ENCODE results near the gene OR14A2. TPM values are rescaled to one million over a fixed set of nuclear protein-coding genes. Genes with fewer than 3 reads are reported as not detected.

OR14A2 gene
- not detected in 2 replicates for total RNA-seq
- not detected in 2 replicates for polyA plus RNA-seq
- not detected in 2 replicates for polyA plus RNA-seq (2011; cell fraction: cytosol; rRNA removed)
- polyA plus RNA-seq (2011; cell fraction: nucleus; rRNA removed): not detected in 2 replicates
- not detected in 2 replicates for polyA plus RNA-seq (2012)
- not detected in 2 replicates for polyA minus RNA-seq
- polyA minus RNA-seq (2011; cell fraction: cytosol; rRNA and poly(A)+ RNA removed): not detected
- not detected in 2 replicates for polyA minus RNA-seq (2011; cell fraction: nucleus; rRNA and poly(A)+ RNA removed)
- not detected for Bru-seq, nascent RNA
- BruChase-seq, experiment 1, labeled RNA remaining after a 6-hour chase: not detected
- BruChase-seq, experiment 2, labeled RNA remaining after a 2-hour chase: not detected
- long read RNA-seq: 0 reads

DNA sequence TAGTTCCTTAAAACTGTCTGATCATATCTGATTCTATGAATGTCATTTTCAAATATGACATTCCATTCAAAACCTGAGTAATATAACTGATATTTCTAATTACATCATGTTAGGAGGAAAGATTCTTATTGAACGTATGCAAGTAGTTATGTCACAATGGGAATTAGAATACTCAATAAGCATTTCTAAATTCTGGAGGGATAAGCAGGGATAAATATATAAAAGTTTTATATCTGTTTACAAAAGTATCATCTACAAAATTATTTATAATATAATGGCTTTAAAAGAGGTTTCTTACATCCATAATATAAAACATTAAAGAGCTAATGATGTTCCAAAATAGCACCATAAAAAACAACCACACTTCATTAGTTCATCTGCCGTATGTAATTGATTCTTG is at the start of gene OR14A2:
TSS of gene OR14A2 (minus strand) at position 101 of the 400 bp plus-strand sequence.
- Histone ChIP-seq H3K9me1 (replicated peaks; ENCODE audit: control insufficient read depth, extremely low read depth, insufficient read depth, low read length) (no peaks in the 10 kb centered on the region), H3K9ac (replicated peaks; ENCODE audit: extremely low read depth, insufficient read depth, low read length) (no peak within 1 kb of the TSS), H3K4me2 (ENCODE audit: insufficient read depth, low read length) (no peak within 1 kb of the TSS), H3K27ac (ENCODE audit: insufficient read depth, low read depth, low read length) (no peak within 1 kb of the TSS), H3K36me3 (ENCODE audit: control insufficient read depth in 2 of 2, extremely low read depth in 1 of 2, insufficient read depth in 2 of 2, low read length in 2 of 2) (no peaks in the 10 kb centered on the region), H3K27me3 (ENCODE audit: control insufficient read depth in 2 of 2, insufficient read depth in 2 of 2, low read length in 2 of 2) (no peaks in the 10 kb centered on the region), H3K4me1 (ENCODE audit: control insufficient read depth, extremely low read depth, insufficient read depth, low read length) (no peaks in the 10 kb centered on the region), H3K9me3 (replicated peaks; ENCODE audit: control insufficient read depth, insufficient read depth, low read length) (peaks cover 5% of the 10 kb centered on the region), H3K79me2 (ENCODE audit: control insufficient read depth, insufficient read depth, low read length) (no peaks in the 10 kb centered on the region), H3K4me3 (replicated peaks in 1 of 3; ENCODE audit: insufficient read depth in 1 of 3, low read depth in 1 of 3, low read length in 3 of 3) (no peak within 1 kb of the TSS), H4K20me1 (replicated peaks; ENCODE audit: control insufficient read depth, extremely low read depth, insufficient read depth, low read length) (no peaks in the 10 kb centered on the region), H2AFZ (ENCODE audit: low read depth, low read length) (no peak within 1 kb of the TSS)
- no TSS peak for BruUV-seq (replicated peaks)
- ChIA-PET CTCF (no interaction called here), POLR2A (no interaction called here)
- dilution Hi-C loops (cut with MboI; ENCODE audit: extremely low pct_ligation_motif_present, low sequenced_read_pairs): no loop called here
- no peak for FAIRE-seq
- no peak for DNase-seq (ENCODE audit: low read depth, low spot score)
- no peak for TF ChIP-seq MYC (IDR thresholded peaks at IDR 0.05; ENCODE audit: low read depth, low read length)
- no peak for TF ChIP-seq MAX (IDR thresholded peaks at IDR 0.05; ENCODE audit: insufficient read depth, insufficient read length)
- TF ChIP-seq GATA2 (IDR thresholded peaks at IDR 0.05; ENCODE audit: insufficient read depth, insufficient read length, low read depth, low read length): no peak
- no peak for TF ChIP-seq CTCF (IDR thresholded peaks at IDR 0.05; ENCODE audit: extremely low read depth in 1 of 2, insufficient read depth in 1 of 2, low read depth in 1 of 2, low read length in 2 of 2)
- intact Hi-C loops (cut with micrococcal nuclease): no loop called here

- no peaks in the 10 kb centered on the region for H4K20me1 ChIP-seq (replicated peaks; ENCODE audit: control insufficient read depth, extremely low read depth, insufficient read depth, low read length)
- ChIA-PET CTCF (no interaction called here), POLR2A (no interaction called here)
- dilution Hi-C loops (cut with MboI; ENCODE audit: extremely low pct_ligation_motif_present, low sequenced_read_pairs) (no loop called here), intact Hi-C loops (cut with micrococcal nuclease) (no loop called here)
- no peak overlapping the region for H2AFZ ChIP-seq (ENCODE audit: low read depth, low read length)
- BruUV-seq (replicated peaks): no TSS peak
- FAIRE-seq (no peak), DNase-seq (ENCODE audit: low read depth, low spot score) (no peak)
- no peaks in the 10 kb centered on the region for H3K4me1 ChIP-seq (ENCODE audit: control insufficient read depth, extremely low read depth, insufficient read depth, low read length)
- no peak overlapping the region for H3K4me2 ChIP-seq (ENCODE audit: insufficient read depth, low read length)
- no peaks in the 10 kb centered on the region for H3K27me3 ChIP-seq (ENCODE audit: control insufficient read depth in 2 of 2, insufficient read depth in 2 of 2, low read length in 2 of 2)
- H3K4me3 ChIP-seq (replicated peaks in 1 of 3; ENCODE audit: insufficient read depth in 1 of 3, low read depth in 1 of 3, low read length in 3 of 3): no peak overlapping the region
- no peaks in the 10 kb centered on the region for H3K36me3 ChIP-seq (ENCODE audit: control insufficient read depth in 2 of 2, extremely low read depth in 1 of 2, insufficient read depth in 2 of 2, low read length in 2 of 2)
- no peak for TF ChIP-seq MYC (IDR thresholded peaks at IDR 0.05; ENCODE audit: low read depth, low read length)
- no peak for TF ChIP-seq JUN (IDR thresholded peaks at IDR 0.05; ENCODE audit: borderline replicate concordance, insufficient read depth, insufficient read length, low read depth)
- TF ChIP-seq EZH2 (IDR thresholded peaks at IDR 0.05; ENCODE audit: borderline replicate concordance, low read depth, low read length, severe bottlenecking): no peak
- no peak for TF ChIP-seq POLR2AphosphoS5 (IDR thresholded peaks at IDR 0.05; ENCODE audit: insufficient read depth, low read depth, low read length)
- no peak overlapping the region for H3K27ac ChIP-seq (ENCODE audit: insufficient read depth, low read depth, low read length)
- no peaks in the 10 kb centered on the region for H3K79me2 ChIP-seq (ENCODE audit: control insufficient read depth, insufficient read depth, low read length)
- no peaks in the 10 kb centered on the region for H3K9me1 ChIP-seq (replicated peaks; ENCODE audit: control insufficient read depth, extremely low read depth, insufficient read depth, low read length)
- no peak overlapping the region for H3K9ac ChIP-seq (replicated peaks; ENCODE audit: extremely low read depth, insufficient read depth, low read length)
- peaks cover 4% of the 10 kb centered on the region for H3K9me3 ChIP-seq (replicated peaks; ENCODE audit: control insufficient read depth, insufficient read depth, low read length)
These were observed 49.6 kb upstream of the OR14A2 start for GRCh38 chr1:247797518-247797917.

All from endothelial cell of umbilical vein (primary cell).